Renal cortex interstitium (tissue), 15 donors: ENCODE measurements around the gene SPATA24. TPM values are rescaled to one million over a fixed set of nuclear protein-coding genes. Genes with fewer than 3 reads are reported as not detected.
"Not testable (repeated sequence)": the region's sequence is repeated elsewhere in the genome, so short reads cannot be mapped to it uniquely, and the experiment has no call there.

Experiments used
- DNase-seq, 11 donors: peaks; one replicate each; pipeline ENCODE4 v3.0.0-alpha.2; 2013; ENCODE audit warnings: low read depth in 9 of 11, low spot score in 4 of 11; ENCODE audit errors: extremely low read depth in 1 of 11
- long read RNA-seq, 16 experiments: transcript quantifications; one replicate each; lab custom pipeline, GENCODE V29; 2026
- polyA plus RNA-seq, 3 donors: library from polyadenylated mRNA; unstranded; fragments of 120-200 nt; gene quantifications; one replicate each; pipeline ENCODE4 v1.2.1, GENCODE V29; 2013; ENCODE audit not compliant: insufficient read length in 3 of 3

SPATA24 gene
- 10 to 100 TPM; 10.9 to 14.9 (median 11.5) TPM for polyA plus RNA-seq
- long read RNA-seq, donor 1, partial matches to known transcripts, result 0 of 2 reads
- long read RNA-seq, donor 1, other reads (novel, unspliced or antisense), result 0 of 2 reads
- long read RNA-seq, donor 2, transcript SPATA24-203 (4 exons, 646 nt), result major isoform, 5 of 5 reads
- long read RNA-seq, donor 2, partial matches to known transcripts, result 0 of 5 reads
- long read RNA-seq, donor 2, other reads (novel, unspliced or antisense), result 0 of 5 reads
- long read RNA-seq, donor 3, partial matches to known transcripts, result 0 of 4 reads
- long read RNA-seq, donor 3, other reads (novel, unspliced or antisense), result 0 of 4 reads
- long read RNA-seq, donor 4, partial matches to known transcripts, result 0 of 3 reads
- long read RNA-seq, donor 4, other reads (novel, unspliced or antisense), result 0 of 3 reads
- long read RNA-seq, donor 5, result 0 reads
- long read RNA-seq, donor 6, partial matches to known transcripts, result 0 of 4 reads
- long read RNA-seq, donor 6, other reads (novel, unspliced or antisense), result 0 of 4 reads
- long read RNA-seq, donor 7, transcript SPATA24-203 (4 exons, 646 nt), result major isoform, 8 of 10 reads
- long read RNA-seq, donor 7, partial matches to known transcripts, result 0 of 10 reads
- long read RNA-seq, donor 7, other reads (novel, unspliced or antisense), result 0 of 10 reads
- long read RNA-seq, donor 8, result 0 reads
- long read RNA-seq, donor 9, transcript SPATA24-203 (4 exons, 646 nt), result major isoform, 6 of 8 reads
- long read RNA-seq, donor 9, partial matches to known transcripts, result 0 of 8 reads
- long read RNA-seq, donor 9, other reads (novel, unspliced or antisense), result 0 of 8 reads
- long read RNA-seq, donor 10, transcript SPATA24-203 (4 exons, 646 nt), result major isoform, 6 of 7 reads
- long read RNA-seq, donor 10, partial matches to known transcripts, result 0 of 7 reads
- long read RNA-seq, donor 10, other reads (novel, unspliced or antisense), result 0 of 7 reads
- long read RNA-seq, donor 11, partial matches to known transcripts, result 0 of 4 reads
- long read RNA-seq, donor 11, other reads (novel, unspliced or antisense), result 0 of 4 reads
- long read RNA-seq, donor 12, partial matches to known transcripts, result 0 of 1 reads
- long read RNA-seq, donor 12, other reads (novel, unspliced or antisense), result 0 of 1 reads
- long read RNA-seq, donor 13, result 0 reads
- long read RNA-seq, donor 14, partial matches to known transcripts, result 0 of 4 reads
- long read RNA-seq, donor 14, other reads (novel, unspliced or antisense), result 0 of 4 reads
- long read RNA-seq, donor 15, partial matches to known transcripts, result 0 of 1 reads
- long read RNA-seq, donor 15, other reads (novel, unspliced or antisense), result 0 of 1 reads
- long read RNA-seq, donor 16, transcript SPATA24-203 (4 exons, 646 nt), result major isoform, 6 of 7 reads
- long read RNA-seq, donor 16, partial matches to known transcripts, result 0 of 7 reads
- long read RNA-seq, donor 16, other reads (novel, unspliced or antisense), result 0 of 7 reads

DNA sequence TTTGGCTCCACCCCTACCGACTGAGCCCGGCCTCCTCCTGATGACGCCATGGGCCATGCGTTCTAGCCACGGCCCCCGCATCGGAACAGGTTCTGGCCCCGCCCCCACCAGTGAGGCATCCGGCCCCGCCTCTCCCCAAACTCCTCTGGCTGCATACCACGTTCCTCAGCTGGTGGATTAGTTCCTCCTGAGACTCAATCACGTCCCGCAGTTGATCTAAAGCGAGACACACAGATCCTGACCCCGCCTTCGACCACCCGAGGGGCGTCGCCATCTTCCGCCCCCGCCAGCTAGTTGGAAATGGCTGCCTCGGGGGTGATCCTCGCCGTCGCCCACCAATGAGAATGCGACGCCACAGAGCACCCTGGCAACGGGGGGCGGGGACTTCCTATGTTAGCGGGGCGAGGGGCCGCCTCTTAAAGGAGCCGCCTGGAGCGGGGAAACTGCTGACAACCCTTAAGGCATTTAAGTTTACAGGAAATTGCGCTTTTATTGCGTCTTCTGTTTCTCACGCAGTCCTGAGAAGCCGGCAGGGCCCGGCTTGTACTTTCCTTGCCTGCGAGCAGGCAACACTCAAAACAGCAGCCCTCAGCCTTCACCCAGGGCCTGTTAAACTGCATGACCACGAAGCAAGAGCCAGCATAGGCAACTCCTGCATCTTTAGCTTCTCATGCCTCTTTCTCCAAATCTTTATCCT lies at the start of gene SPATA24:
Gene SPATA24 (minus strand): TSS at position 303 of the 697 bp plus-strand sequence. CDS start 29 bp downstream, at position 274.
- DNase-seq, result peak; percentile 90 to 98 (median 97)

GRCh38 chr5:139451878-139452660 lies 48.2 kb upstream of the SPATA24 start:
- DNase-seq, result no peak

- no peak for DNase-seq
These were observed 47.3 kb upstream of the SPATA24 start for GRCh38 chr5:139451176-139451575.

GRCh38 chr5:139446956-139447779 lies 43.3 kb upstream of the SPATA24 start:
- no peak for DNase-seq

- DNase-seq, result no peak
These were observed 41.7 kb upstream of the SPATA24 start for GRCh38 chr5:139445325-139446170.

GRCh38 chr5:139443831-139444453 lies 40.1 kb upstream of the SPATA24 start:
- DNase-seq, result no peak

DNA sequence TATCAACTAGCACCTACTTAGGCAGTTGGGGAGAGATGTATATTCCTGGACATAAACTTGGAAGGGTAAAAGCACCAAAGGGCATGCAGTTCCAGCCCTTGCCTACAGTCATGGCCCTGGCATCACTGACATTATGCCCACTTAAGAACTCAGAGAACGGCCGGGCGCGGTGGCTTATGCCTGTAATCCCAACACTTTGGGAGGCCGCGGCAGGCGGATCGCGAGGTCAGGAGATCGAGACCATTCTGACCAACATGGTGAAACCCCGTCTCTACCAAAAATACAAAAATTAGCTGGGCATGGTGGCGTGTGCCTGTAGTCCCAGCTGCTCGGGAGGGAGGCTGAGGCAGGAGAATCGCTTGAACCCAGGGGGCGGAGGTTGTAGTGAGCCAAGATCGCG lies 36.5 kb upstream of the SPATA24 start:
- not testable (repeated sequence) for DNase-seq

- DNase-seq, result peak; percentile 80 to 91 (median 88)
These were observed 35.4 kb upstream of the SPATA24 start, which contains the start of gene DNAJC18 for GRCh38 chr5:139439013-139439903. TSS of gene DNAJC18 (minus strand) at chr5:139439525. CDS start at chr5:139439445, 80 bp downstream.

- no peak for DNase-seq
These were observed 34.8 kb upstream of the SPATA24 start for GRCh38 chr5:139438707-139439012.

GRCh38 chr5:139435676-139436075 lies 31.8 kb upstream of the SPATA24 start:
- no peak for DNase-seq

DNA sequence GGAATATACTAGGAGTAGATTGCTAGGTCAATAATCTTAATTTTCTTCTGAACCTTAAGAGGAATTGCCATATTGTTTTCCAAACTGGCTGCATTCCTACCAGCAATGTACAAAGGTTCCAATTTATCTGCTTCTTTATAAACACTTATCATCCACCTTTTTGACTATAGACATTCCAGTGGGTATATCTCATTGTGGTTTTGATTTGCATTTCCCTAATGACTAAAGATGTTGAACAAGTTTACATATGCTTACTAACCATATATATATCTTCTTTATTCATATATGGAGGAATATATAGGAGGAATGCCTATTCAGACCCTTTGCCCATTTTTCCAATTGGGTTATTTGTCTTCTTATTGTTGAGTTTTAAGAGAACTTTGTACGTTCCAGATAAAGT lies 27.8 kb upstream of the SPATA24 start:
- no peak for DNase-seq

- DNase-seq, result no peak
These were observed 26.1 kb upstream of the SPATA24 start for GRCh38 chr5:139430015-139430414.

DNA sequence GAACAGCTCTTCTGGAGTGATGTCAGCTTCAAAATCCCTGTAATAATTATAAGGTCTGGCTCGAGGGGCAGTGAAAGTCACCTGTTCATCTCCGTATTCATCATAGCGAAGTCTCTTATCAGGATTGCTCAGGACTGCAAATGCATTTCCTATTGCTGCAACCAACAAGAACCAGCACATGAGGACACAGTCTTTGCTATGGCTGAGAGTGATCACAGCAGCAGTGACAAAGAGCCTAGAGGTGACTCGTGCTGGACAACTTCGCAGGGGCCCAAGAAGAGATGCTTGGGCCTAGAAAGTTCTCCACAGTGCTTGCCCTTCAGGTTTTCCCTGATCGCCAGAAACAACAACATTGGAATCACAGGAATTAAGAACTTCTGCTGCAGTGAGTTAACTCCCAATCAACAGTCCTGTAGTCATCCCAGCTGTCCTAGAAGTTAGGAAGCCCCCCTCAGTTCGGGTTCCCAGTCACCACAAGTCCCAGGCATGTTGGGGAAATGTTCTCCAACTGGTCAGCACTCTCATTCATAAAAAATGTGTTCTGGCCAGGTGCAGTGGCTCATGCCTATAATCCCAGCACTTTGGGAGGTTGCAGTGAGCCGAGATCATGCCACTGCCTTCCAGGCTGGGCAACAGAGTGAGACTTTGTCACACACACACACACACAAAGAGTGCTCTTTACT lies 22.5 kb upstream of the SPATA24 start:
- DNase-seq, result no peak

GRCh38 chr5:139425497-139425896 lies 21.6 kb upstream of the SPATA24 start:
- DNase-seq, result no peak
